HL-60 (cell line): ENCODE data around the gene MOXD1.

Experiments
- POLR2AphosphoS5 ChIP-seq: IDR thresholded peaks from 2 replicates; pipeline ENCODE4 v1.6.1; 2012; ENCODE audit warnings: low read depth
- TF ChIP-seq, protein P1 (sequence below): IDR thresholded peaks from one replicate; pipeline ENCODE4 v1.5.1; 2011; ENCODE audit warnings: low read length, control low read depth, inconsistent platforms; ENCODE audit not compliant: insufficient read depth

DNA sequence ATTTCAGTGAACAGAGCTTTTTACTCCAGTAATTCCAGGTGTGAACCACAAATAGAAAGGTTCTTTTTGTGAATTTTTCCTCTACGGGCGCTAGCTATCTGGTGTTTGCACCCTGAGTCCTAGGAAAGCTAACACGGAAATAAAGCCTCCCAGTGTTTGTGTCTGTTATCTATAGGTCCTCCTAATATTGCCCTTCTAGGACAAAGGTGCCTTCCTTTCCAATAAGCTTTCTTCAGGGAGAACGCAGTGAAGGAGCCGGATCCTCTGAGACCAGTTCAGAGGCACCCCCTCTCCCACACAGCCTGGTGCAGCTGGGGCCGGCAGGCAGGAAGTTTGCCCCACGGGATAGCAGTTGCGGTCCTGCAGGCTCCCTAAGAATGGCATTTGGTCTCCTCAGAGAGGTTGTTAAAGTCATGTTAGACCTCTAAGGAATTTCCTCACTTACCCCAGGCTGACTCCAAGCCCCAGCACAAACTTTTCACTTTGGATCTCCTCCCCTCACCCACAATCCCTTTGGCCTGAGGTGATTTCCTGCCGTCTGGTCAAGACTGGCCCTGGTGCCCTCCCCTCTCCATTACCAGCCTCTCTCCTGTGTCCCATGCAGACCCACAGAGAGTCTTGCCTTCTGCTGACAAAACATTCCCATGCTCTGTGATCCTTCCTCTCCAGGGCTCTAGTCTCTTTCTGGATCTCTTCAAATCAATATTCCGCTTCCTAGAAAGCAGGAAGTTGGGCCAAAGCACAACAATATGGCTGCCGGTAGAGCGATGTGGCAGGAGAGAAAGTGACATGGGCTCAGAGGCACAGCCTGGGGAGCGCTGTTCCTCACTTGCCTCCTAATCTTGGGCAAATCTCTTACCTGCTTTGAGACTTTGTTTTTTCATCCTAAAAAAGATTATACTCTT, 126.0 kb downstream of the MOXD1 start:
- TF ChIP-seq, protein P1, sequence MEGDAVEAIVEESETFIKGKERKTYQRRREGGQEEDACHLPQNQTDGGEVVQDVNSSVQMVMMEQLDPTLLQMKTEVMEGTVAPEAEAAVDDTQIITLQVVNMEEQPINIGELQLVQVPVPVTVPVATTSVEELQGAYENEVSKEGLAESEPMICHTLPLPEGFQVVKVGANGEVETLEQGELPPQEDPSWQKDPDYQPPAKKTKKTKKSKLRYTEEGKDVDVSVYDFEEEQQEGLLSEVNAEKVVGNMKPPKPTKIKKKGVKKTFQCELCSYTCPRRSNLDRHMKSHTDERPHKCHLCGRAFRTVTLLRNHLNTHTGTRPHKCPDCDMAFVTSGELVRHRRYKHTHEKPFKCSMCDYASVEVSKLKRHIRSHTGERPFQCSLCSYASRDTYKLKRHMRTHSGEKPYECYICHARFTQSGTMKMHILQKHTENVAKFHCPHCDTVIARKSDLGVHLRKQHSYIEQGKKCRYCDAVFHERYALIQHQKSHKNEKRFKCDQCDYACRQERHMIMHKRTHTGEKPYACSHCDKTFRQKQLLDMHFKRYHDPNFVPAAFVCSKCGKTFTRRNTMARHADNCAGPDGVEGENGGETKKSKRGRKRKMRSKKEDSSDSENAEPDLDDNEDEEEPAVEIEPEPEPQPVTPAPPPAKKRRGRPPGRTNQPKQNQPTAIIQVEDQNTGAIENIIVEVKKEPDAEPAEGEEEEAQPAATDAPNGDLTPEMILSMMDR: no peak
- TF ChIP-seq POLR2AphosphoS5: no peak
